ENCODE measurements around the gene RSRC1. TPM values are rescaled to one million over a fixed set of nuclear protein-coding genes. Genes with fewer than 3 reads are reported as not detected.

The RSRC1 gene
- total RNA-seq, 1 experiment from 2014 or later, result 35.8 TPM

DNA sequence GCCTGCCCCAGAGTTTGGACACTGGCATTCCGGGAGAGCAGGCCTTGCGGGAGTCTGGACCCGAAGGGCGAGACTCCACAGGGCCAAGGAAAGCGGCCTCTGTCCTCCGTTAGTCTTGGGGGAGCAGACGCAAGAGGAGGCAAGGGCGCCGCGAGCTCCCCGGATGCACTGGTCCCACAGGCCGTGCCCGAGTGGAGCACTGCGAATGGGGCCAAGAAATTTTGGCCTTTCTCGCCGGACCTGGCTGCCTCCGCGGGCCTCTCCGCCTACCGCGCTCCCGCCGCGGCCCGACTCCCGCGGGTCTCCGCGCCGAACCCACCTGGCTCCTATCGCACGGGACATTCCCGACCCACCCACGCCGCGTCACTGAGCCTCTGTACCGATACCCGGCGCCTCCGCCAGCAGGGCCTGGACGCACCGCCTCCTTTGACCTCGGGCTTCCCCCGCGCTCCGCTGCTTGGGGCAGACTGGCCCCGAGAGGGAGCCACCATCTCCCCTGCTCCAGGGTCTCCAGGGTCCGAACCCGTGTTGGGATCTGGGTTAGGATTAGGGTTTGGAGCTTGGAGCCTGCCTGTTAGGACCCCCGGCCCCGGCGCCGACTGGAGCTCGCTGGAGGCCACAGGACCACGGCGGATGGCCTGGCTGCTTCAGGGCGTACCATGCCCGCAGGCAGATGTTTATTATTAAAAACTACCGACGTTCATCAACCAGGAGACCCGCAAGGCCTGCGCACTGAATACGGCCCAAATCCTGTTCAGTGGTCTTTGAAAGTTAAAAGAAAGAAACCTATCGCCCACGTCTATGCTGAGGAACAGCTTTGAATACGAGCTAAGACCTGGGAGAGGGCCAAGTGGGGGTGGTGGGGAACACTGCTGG lies 15.4 kb upstream of the RSRC1 start:
- ChIA-PET POLR2A (no interaction called here), CTCF (interaction anchor here (0.6 kb wide), 1 partner anchor 24 kb away, joined by 3 read pairs; no protein-coding TSS in a partner anchor)
- Mint-ChIP-seq H3K4me1 (ENCODE audit: insufficient read depth, unreplicated experiment) (peaks cover 6% of the 10 kb centered on the region), H3K27ac (ENCODE audit: low read depth, unreplicated experiment) (no peak overlapping the region), H3K4me3 (ENCODE audit: unreplicated experiment) (no peak overlapping the region), H3K27me3 (ENCODE audit: insufficient read depth, unreplicated experiment) (no peaks in the 10 kb centered on the region), H3K9me3 (ENCODE audit: unreplicated experiment) (no peaks in the 10 kb centered on the region), H3K36me3 (ENCODE audit: insufficient read depth, unreplicated experiment) (no peaks in the 10 kb centered on the region)
- DNase-seq (ENCODE audit: unreplicated experiment), result no peak
- intact Hi-C loops (cut with micrococcal nuclease), result loop anchor here (5.0 to 10.0 kb wide), 4 partner anchors 230 to 477 kb away; no protein-coding TSS in a partner anchor
- TF ChIP-seq, protein P1, sequence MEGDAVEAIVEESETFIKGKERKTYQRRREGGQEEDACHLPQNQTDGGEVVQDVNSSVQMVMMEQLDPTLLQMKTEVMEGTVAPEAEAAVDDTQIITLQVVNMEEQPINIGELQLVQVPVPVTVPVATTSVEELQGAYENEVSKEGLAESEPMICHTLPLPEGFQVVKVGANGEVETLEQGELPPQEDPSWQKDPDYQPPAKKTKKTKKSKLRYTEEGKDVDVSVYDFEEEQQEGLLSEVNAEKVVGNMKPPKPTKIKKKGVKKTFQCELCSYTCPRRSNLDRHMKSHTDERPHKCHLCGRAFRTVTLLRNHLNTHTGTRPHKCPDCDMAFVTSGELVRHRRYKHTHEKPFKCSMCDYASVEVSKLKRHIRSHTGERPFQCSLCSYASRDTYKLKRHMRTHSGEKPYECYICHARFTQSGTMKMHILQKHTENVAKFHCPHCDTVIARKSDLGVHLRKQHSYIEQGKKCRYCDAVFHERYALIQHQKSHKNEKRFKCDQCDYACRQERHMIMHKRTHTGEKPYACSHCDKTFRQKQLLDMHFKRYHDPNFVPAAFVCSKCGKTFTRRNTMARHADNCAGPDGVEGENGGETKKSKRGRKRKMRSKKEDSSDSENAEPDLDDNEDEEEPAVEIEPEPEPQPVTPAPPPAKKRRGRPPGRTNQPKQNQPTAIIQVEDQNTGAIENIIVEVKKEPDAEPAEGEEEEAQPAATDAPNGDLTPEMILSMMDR (IDR thresholded peaks at IDR 0.05; ENCODE audit: unreplicated experiment), result no peak
- BruUV-seq (replicated peaks), result no TSS peak

DNA sequence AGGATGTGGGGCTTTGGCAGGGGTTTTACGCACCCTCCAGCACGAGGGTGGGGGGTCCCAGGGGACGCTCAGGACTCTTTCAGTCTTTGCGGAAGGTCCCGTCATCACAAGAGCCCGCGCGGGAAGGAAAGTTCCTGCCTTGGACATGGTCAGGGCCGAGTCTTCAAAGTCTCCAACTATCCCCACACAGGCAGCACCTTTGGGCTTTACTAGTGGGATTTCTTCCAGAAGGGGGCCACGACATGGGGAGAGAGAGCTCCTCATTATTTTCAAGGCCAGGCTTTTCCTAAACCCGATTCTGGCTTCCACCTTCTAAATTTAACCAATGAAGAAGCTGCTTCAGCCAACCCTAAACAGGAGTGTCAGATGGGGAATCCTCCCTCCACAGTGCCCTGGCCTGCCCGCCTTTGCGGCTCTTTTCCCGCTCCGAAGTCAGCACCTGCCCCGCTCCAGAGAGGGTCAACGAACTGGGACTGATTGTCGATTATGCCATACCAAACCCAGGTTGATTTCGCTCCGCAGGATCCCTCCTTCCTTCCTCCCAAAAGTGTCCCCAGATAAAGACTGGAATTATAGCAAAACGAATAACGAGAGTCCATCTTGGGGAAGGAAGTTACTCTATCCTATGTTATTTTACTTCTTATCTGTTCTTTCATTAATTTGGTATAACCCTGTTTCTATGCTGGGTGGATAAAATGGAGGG lies 14.6 kb upstream of the RSRC1 start:
- H3K4me1 Mint-ChIP-seq (ENCODE audit: insufficient read depth, unreplicated experiment), result peaks cover 6% of the 10 kb centered on the region
- no TSS peak for BruUV-seq (replicated peaks)
- CTCF ChIA-PET, result no interaction called here
- H3K27me3 Mint-ChIP-seq (ENCODE audit: insufficient read depth, unreplicated experiment), result no peaks in the 10 kb centered on the region
- H3K36me3 Mint-ChIP-seq (ENCODE audit: insufficient read depth, unreplicated experiment), result no peaks in the 10 kb centered on the region
- TF ChIP-seq, protein P1 (IDR thresholded peaks at IDR 0.05; ENCODE audit: unreplicated experiment), result no peak
- POLR2A ChIA-PET, result no interaction called here
- no peak overlapping the region for H3K4me3 Mint-ChIP-seq (ENCODE audit: unreplicated experiment)
- intact Hi-C loops (cut with micrococcal nuclease), result loop anchor here (5.0 to 10.0 kb wide), 4 partner anchors 230 to 478 kb away; no protein-coding TSS in a partner anchor
- H3K9me3 Mint-ChIP-seq (ENCODE audit: unreplicated experiment), result no peaks in the 10 kb centered on the region
- no peak overlapping the region for H3K27ac Mint-ChIP-seq (ENCODE audit: low read depth, unreplicated experiment)
- no peak for DNase-seq (ENCODE audit: unreplicated experiment)

DNA sequence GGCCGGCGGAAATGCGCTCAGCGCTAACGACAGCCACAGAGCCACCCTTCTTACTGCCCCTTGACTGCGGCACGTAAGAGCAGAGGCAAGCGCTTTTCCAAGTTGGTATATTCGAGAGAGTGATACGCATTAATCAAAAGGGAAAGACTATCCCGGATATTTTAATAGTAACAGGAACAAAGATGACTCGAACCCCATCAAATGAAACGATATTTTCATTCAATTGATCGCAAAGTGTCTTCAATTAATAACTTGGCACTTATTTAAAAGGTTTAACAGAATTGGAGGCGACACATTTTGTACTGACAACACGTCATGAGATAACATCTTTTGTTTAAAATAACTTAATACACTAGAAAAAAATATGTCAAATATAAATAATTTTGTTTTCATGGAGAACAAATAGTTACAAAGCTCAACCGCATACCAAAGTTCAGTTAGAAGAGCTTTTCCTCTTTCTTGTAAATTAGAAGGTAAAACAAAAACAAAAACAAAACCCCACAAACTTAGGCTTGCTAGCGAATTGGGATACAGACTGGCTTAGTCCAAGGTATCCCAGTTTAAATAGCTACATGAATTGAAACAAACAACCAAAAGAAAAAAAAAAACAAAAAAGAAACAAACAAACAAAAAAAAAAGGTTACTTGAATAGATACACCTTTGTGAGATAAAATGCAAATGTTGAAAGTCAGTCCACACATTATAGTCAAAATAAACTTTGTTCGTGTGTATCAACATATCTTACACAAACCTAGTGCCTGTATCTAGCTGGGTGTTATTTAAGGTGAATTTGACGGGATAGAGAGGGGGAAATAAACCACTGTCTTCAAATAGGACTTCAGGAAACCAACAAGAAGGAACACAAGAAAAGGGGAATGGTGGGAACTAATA lies 13.8 kb upstream of the RSRC1 start:
- H3K9me3 Mint-ChIP-seq (ENCODE audit: unreplicated experiment), result no peaks in the 10 kb centered on the region
- no peaks in the 10 kb centered on the region for H3K27me3 Mint-ChIP-seq (ENCODE audit: insufficient read depth, unreplicated experiment)
- BruUV-seq (replicated peaks), result no TSS peak
- TF ChIP-seq, protein P1 (IDR thresholded peaks at IDR 0.05; ENCODE audit: unreplicated experiment), result no peak
- ChIA-PET CTCF (interaction anchor here (0.9 kb wide), 1 partner anchor 564 kb away, joined by 3 read pairs; no protein-coding TSS in a partner anchor), POLR2A (interaction anchor here (1.0 kb wide), 1 partner anchor 233 kb away, joined by 4 read pairs; no protein-coding TSS in a partner anchor)
- H3K4me3 Mint-ChIP-seq (ENCODE audit: unreplicated experiment), result peak overlapping the region; percentile 40
- no peaks in the 10 kb centered on the region for H3K36me3 Mint-ChIP-seq (ENCODE audit: insufficient read depth, unreplicated experiment)
- DNase-seq (ENCODE audit: unreplicated experiment), result no peak
- H3K27ac Mint-ChIP-seq (ENCODE audit: low read depth, unreplicated experiment), result no peak overlapping the region
- peaks cover 6% of the 10 kb centered on the region for H3K4me1 Mint-ChIP-seq (ENCODE audit: insufficient read depth, unreplicated experiment)
- intact Hi-C loops (cut with micrococcal nuclease), result loop anchor here (5.0 to 10.0 kb wide), 4 partner anchors 231 to 479 kb away; no protein-coding TSS in a partner anchor
